ENCODE results near the gene FHAD1.

DNA sequence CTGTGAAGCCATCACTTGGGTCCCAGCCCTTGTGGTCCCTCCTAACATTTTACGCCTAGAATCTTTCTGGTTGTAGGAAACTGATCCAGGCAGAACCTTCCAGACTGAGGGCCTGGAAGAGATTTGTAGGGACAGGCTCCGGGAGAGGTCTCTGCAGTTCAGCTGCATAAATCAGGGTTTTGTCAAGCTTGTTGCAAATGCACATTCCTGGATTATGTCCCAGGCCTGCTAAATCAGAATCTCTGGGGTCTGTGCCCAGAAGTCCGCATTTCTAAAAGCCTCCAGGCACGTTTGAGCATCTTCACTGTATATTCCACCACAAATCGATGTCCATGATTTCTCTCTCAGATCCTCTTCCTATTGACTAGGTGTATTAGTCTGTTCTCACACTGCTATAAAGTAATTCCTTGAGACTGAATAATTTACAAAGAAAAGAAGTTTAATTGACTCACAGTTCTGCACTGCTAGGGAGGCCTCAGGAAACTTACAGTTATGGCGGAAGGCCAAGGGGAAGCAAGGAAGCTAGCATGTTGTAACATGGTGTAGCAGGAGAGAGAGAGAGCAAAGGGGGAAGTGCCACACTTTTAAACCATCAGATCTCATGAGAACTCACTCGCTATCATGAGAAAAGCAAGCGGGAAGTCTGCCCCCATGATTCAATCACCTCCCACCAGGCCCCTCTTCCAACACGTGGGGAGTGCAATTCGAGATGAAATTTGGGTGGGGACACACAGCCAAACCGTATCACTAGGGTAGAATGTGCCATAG, 1.2 kb upstream of the FHAD1 start:
- TF ChIP-seq POLR2A (IDR thresholded peaks at IDR 0.05; ENCODE audit: extremely low read depth, insufficient read length) (no peak), MYC (IDR thresholded peaks at IDR 0.05; ENCODE audit: low read depth, low read length) (no peak)
- TF ChIP-seq, protein P1, sequence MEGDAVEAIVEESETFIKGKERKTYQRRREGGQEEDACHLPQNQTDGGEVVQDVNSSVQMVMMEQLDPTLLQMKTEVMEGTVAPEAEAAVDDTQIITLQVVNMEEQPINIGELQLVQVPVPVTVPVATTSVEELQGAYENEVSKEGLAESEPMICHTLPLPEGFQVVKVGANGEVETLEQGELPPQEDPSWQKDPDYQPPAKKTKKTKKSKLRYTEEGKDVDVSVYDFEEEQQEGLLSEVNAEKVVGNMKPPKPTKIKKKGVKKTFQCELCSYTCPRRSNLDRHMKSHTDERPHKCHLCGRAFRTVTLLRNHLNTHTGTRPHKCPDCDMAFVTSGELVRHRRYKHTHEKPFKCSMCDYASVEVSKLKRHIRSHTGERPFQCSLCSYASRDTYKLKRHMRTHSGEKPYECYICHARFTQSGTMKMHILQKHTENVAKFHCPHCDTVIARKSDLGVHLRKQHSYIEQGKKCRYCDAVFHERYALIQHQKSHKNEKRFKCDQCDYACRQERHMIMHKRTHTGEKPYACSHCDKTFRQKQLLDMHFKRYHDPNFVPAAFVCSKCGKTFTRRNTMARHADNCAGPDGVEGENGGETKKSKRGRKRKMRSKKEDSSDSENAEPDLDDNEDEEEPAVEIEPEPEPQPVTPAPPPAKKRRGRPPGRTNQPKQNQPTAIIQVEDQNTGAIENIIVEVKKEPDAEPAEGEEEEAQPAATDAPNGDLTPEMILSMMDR (IDR thresholded peaks at IDR 0.05; ENCODE audit: low read depth, low read length), result no peak
- TF ChIP-seq, protein P2, sequence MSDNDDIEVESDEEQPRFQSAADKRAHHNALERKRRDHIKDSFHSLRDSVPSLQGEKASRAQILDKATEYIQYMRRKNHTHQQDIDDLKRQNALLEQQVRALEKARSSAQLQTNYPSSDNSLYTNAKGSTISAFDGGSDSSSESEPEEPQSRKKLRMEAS (IDR thresholded peaks at IDR 0.05; ENCODE audit: low read depth, low read length), result no peak
